ENCODE results near the gene LRIG1.

Gene LRIG1

GRCh38 chr3:66487465-66487864 lies 13.4 kb downstream of the LRIG1 start:
- DNase-seq, result no peak

GRCh38 chr3:66486646-66487045 lies 14.2 kb downstream of the LRIG1 start:
- peak; percentile 50 for DNase-seq

DNA sequence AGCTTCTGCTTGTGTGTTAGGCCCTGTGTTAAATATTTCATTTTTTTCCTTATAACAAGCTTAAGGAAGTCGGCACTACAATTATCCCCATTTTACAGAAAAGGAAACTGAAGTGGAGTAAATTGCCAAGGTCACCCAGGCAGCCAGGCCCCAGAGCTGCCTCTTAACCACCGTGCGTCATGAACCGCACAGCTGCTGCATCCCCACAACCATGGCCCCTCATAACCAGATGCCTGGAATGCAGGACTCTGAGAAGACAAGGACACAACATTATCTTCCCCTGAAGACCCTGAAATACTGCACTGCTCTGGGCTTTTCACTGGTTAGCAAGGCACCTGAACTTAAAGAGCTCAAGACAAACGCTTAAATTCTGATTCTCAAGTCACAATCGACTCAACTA lies 14.6 kb downstream of the LRIG1 start:
- no peak for DNase-seq

DNA sequence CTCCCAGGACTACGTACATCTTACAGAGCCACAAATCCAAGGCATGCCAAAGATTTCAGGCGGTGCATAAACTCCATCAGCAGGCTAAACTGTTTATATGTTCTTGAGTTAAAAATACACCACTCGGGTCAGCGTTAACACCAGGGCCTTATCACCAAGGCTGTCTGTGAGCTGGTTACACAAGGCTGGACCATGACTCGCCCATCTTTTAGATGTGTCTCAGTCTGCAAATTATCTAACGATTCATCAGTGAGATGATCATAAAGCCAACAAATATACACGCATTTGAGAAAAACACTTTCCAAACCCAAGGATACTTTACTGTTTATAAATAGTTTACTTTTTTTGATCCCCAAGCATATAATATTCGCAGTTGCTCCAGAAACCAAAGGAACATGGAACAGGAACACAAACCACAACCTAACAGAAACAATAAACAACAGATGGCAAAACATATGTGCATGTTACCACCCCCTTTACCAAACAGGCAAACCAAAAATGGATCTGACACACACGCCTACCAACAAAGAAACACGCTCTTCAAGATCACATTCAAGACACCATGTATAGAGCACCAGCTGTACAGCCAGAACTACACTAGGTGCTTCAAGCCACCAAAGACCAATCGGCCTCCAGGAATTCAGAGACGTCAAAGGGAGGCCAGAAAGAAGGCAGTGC lies 15.4 kb downstream of the LRIG1 start:
- DNase-seq, result peak; percentile 55

DNA sequence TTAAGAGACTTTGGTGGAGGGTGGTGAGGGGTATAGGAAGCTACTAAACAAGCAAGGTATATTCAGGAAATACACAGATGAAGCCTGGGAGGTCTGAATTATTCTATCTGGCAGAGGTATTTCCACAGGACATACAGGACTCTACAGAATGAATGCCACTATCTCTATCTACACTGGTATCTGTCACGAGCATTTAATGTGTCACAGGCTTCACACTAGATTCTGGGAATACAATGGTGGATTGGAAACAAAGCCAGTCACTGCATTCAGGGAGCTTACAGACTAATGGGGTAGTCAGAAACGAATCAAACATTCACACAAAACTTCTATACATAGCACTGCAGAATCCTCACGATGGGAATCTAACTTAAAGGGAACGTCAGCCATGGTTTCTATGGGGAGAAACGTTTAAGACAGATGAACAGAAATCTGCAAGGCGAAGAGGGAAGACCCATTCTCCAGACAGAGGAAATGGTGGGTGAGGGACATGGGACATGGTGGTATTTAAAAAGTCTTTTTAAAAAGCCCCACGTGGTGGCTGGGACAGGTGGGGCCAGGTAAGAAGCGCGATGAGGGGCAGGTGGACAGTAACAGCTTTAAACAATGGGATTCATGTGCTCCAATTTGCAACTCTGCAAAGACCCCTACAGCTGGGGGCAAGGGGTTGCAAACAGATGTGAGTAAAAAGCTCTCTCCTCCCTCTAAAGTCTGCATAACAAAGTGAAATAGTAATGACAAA lies 16.5 kb downstream of the LRIG1 start:
- no peak for DNase-seq

DNA sequence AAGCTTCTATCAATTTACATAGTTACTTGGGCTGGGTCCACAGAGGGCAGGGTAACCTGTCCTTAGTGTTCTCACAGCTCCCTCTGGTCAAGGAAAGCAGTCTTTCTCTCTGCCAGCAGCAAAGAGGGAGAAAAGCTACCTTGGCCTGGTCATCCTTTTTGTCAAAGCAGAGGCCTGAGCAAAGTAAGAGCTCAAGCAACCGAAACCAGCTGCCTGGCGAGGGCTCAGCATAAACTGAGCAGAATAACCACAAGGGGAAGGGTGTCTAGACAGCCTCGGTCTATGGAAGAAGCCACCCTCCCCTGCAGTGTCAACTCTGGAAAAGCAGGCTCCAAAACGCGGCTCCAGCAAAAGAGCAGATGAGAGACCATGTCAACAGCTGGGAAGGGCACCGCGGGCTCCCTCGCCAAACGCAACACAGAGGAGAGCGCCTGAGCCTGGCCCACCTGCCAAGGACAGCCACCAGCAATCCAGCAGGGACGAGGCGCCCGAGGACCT lies 17.4 kb downstream of the LRIG1 start:
- no peak for DNase-seq

- DNase-seq, result no peak
Observed at GRCh38 chr3:66483006-66483405, 17.8 kb downstream of the LRIG1 start.

GRCh38 chr3:66482018-66482404 lies 18.8 kb downstream of the LRIG1 start:
- DNase-seq, result no peak

GRCh38 chr3:66481071-66482017 lies 19.5 kb downstream of the LRIG1 start:
- no peak for DNase-seq

DNA sequence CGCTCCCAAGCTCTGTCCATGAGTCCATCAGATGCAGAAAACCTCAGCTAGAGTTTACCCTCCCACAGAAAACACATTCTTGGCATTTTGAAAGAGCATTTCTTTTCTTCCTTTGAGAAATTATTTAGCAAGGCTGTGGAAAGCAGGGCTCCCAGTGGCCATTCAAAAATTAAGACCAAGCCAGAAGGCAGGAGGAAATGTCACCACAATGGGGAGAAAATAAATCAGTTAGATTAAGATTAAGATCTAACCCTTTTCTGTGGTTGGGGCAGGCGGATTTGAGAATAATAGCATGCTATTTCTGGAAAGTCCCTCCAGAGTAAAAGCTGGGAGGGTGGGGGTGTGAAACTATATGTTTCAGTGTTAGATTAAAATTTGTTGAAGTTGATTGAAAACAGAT lies 20.2 kb downstream of the LRIG1 start:
- peak; percentile 27 for DNase-seq

- DNase-seq, result no peak
Observed at GRCh38 chr3:66479532-66479947, 21.3 kb downstream of the LRIG1 start.

DNA sequence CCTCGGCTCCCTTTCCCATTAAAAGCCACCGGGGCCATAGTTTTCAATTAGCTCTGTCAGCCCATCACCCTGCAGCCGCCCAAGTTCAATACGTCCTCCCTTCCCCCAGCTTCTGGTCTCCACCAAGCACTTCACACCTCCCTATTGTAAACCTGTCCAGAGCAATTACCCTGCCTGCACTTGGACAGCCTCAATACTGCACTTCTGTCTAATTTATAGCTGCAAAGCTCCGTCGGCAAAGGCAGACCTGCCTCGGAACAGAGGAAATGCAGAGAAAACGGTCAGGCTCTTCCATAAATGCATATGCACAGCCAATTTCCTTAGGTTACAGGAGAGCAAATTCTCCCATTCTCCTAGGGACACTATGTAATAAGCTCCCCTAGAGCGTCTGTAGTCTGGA lies 21.9 kb downstream of the LRIG1 start:
- DNase-seq, result no peak

DNA sequence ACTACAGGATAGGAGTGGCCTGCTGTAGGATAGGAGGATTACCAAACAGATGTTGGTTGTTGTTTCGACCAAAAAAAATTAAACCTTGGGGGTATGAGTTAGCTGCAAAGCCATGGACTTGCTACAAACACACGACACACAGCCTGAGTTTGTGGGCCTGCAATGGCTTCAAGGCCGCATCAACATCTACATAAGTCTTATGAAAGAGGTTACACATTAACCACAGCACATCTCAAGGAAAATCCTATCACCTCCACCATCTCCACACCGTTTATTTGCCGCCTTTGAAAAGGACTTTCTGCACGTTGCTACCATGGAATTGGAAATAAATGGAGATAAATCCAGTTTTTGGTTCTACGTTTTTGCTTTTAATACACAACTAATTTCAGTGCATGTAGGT lies 23.0 kb downstream of the LRIG1 start:
- no peak for DNase-seq

- no peak for DNase-seq
Observed at GRCh38 chr3:66476852-66477381, 23.9 kb downstream of the LRIG1 start.

GRCh38 chr3:66475386-66476020 lies 25.3 kb downstream of the LRIG1 start:
- no peak for DNase-seq

DNA sequence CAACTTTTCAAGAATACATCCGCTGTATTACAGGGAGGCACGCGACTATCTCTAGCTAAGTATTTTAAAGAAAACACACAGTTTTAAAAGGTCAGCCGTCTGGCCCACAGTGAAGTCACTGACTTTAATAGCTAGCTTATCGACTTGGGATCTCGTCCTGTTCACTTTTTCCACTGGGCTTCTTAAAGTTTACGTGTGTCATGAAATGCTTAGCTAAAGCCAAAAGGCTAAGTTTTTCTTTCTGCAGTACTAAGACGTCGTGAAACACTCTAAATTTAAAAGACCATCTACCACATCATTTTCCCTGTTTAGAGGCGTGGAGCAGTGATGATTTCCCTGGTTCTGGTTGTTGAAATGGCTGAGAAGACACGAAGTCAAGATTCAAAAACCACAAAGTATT lies 27.1 kb downstream of the LRIG1 start:
- peak; percentile 67 for DNase-seq

DNA sequence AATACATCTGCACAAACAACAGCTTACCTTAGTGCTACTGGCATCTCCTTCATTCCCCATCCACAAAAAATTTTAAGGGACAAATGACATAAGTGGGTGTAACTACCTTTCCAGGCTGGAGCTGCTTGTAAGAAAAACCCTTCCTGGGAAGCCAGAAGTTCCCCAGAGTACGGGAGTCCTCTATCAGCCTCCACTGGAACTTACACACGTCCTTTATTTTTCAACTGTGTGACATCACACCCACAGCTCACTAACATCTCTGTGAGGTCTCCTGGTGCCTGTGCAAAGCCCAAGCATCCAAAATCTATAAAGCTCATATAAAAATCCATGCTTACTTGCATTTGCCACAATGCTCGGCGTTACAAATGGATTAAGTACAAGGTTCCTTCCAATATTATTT lies 27.6 kb downstream of the LRIG1 start:
- peak; percentile 21 for DNase-seq

- DNase-seq, result peak; percentile 72
Observed at GRCh38 chr3:66472313-66473134, 28.3 kb downstream of the LRIG1 start.

DNA sequence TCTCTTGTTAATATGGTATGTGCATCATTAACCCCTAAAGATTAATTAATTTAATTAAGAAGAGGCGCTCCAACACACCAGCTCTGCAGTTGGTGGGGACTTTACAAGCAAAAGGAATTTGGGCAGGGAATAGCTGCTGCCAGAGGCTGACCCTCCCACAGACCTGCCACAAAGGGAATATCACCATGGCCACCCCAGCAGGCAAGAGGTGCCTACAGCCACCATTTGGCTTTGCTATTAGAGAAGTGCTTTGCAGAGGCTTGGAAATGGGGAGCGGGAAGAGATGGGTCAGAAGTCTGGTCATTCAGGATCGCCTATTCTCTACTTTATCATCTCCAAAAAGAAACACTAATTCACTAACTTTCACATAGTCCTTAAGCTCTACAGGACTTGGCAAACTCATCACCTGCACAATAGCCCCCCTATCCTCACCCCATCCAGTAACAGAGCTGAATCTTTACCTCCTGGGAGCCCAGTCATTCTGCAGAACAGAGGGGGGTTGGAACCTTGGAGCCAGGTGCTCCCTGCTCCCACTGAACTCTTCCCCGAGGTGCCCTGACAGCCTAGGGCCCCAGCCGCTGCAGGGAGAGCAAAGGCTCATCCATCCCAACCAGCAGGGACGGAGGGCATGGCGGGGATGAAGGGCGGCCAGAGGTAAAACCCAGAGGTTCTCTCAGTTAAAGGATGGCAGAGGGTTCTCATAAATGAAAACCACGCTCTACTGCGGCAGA lies 29.7 kb downstream of the LRIG1 start:
- DNase-seq, result no peak

- DNase-seq, result no peak
Observed at GRCh38 chr3:66470285-66470684, 30.5 kb downstream of the LRIG1 start.

DNA sequence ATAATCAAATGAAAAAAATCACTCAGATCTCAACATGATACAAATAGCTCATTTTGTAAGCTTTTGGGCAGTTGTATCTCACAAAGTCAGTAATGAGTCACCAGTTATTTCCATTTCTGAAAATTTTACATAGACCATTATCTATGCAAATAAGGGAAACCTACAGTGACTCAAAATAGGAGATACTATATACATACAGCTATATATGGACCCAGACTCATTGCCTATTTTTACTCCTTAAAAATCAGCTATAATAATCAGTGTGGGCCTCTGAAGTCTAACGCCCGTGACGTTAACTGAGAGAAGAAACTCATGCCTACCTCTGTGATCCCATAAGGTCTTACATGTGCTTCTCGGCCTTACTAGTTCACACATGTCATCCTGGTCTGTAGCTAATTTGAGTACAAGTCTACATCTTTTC lies 31.6 kb downstream of the LRIG1 start:
- DNase-seq, result no peak

Data from EL (cell line).